Umbilical cord (tissue), 2 donors: ENCODE data around the gene GNG7. TPM values are rescaled to one million over a fixed set of nuclear protein-coding genes. Genes with fewer than 3 reads are reported as not detected.
"Not testable (repeated sequence)": the region's sequence is repeated elsewhere in the genome, so short reads cannot be mapped to it uniquely, and the experiment has no call there.

Experiments used
- DNase-seq: peaks from one replicate; pipeline ENCODE4 v3.0.0-alpha.2; 2015; ENCODE audit warnings: low spot score
- total RNA-seq: library from RNA; depleted of rRNA; stranded (reverse); fragments of >200 nt; gene quantifications from one replicate; pipeline ENCODE4 v1.2.3, GENCODE V29; 2014; ENCODE audit warnings: low replicate concordance; ENCODE audit not compliant: insufficient read depth

The GNG7 gene
- total RNA-seq, 1 donor from 2014 or later: 0.48 TPM

- DNase-seq: no peak
These were observed 233.2 kb downstream of the GNG7 start for GRCh38 chr19:2469102-2469914.

- no peak for DNase-seq
These were observed 233.9 kb downstream of the GNG7 start for GRCh38 chr19:2468596-2468995.

- DNase-seq: no peak
These were observed 238.1 kb downstream of the GNG7 start for GRCh38 chr19:2464389-2464788.

- DNase-seq: not testable (repeated sequence)
These were observed 238.8 kb downstream of the GNG7 start for GRCh38 chr19:2463694-2464093.

- peak; percentile 96 for DNase-seq
These were observed 239.7 kb downstream of the GNG7 start for GRCh38 chr19:2462635-2463421.

- DNase-seq: peak; percentile 77
These were observed 240.5 kb downstream of the GNG7 start for GRCh38 chr19:2461751-2462634.

Other genes with a start within 250 kb of the GNG7 start
- gene LMNB2, start 245.7 kb downstream of the GNG7 start, total RNA-seq: 17.8 TPM
- 58.7 TPM for gene GADD45B, start 226.6 kb downstream of the GNG7 start, total RNA-seq
- gene DIRAS1, start 18.7 kb upstream of the GNG7 start, total RNA-seq: 8.2 TPM
- 18.3 TPM for gene SLC39A3, start 37.3 kb upstream of the GNG7 start, total RNA-seq
- 21.4 TPM for gene SGTA, start 80.6 kb upstream of the GNG7 start, total RNA-seq
- 31.8 TPM for gene THOP1, start 82.8 kb upstream of the GNG7 start, total RNA-seq
- gene ZNF554, start 117.2 kb upstream of the GNG7 start, total RNA-seq: 7.0 TPM
- 7.0 TPM for gene ZNF555, start 138.8 kb upstream of the GNG7 start, total RNA-seq
- 0.96 TPM for gene ZNF556, start 164.6 kb upstream of the GNG7 start, total RNA-seq
- gene ZNF57, start 198.2 kb upstream of the GNG7 start, total RNA-seq: 2.6 TPM
- gene ZNF77, start 242.3 kb upstream of the GNG7 start, total RNA-seq: 3.4 TPM